HCT116 (cell line): ENCODE results near the gene DPM2. TPM values are rescaled to one million over a fixed set of nuclear protein-coding genes. Genes with fewer than 3 reads are reported as not detected.

Experiments
- ATAC-seq: fragments of 200-7000 bp; cut with Tn5 transposase; 2 replicates; pipeline ENCODE4 v1.9.1; 2020; ENCODE audit warnings: mild to moderate bottlenecking, moderate library complexity
- BruUV-seq: library from RNA; stranded (reverse); fragments of 400-500 nt; replicated peaks from 2 replicates; lab custom pipeline; 2021; lab: Mats Ljungman, UMichigan
- CTCF ChIA-PET: fragments of 300-600 bp; sonication (Branson Sonifier 250); formaldehyde crosslinking; loops from one replicate; lab custom pipeline; 2021; ENCODE audit warnings: antibody characterized with exemption; lab: Charles Lee
- POLR2A ChIA-PET: fragments of 300-600, 350-600 bp; sonication (Branson Sonifier 250); formaldehyde crosslinking; loops from one replicate; lab custom pipeline; 2021; ENCODE audit warnings: antibody characterized with exemption; lab: Charles Lee
- RAD21 ChIA-PET, 2 experiments: fragments of 300-600 bp; sonication (Branson Sonifier 250); formaldehyde crosslinking; loops; one replicate each; lab custom pipeline; 2023; ENCODE audit warnings: low total read pairs in 2 of 2; ENCODE audit not compliant: uncharacterized antibody in 2 of 2, unreplicated experiment in 2 of 2, low non-redundant PET in 1 of 2; lab: Charles Lee
- DNase-seq: peaks from one replicate; pipeline ENCODE4 v3.0.0-alpha.2; 2010; ENCODE audit warnings: low read depth, low spot score
- H2AFZ ChIP-seq: fragments of 200-600 bp; shearing (Covaris generic), sonication (generic); 2 replicates; pipeline ENCODE4 v1.6.1; 2017; ENCODE audit warnings: low read depth, mixed run types, mixed read lengths, antibody characterized with exemption, low read length; ENCODE audit not compliant: poor library complexity, severe bottlenecking
- H3K27ac ChIP-seq: 2 replicates; pipeline ENCODE4 v1.5.1; 2012; ENCODE audit warnings: low read depth, low read length
- H3K27me3 ChIP-seq: fragments of 200-600 bp; sonication (generic); 2 replicates; pipeline ENCODE4 v1.6.1; 2016; ENCODE audit warnings: mixed run types, low read length, mixed read lengths; ENCODE audit not compliant: insufficient read depth
- H3K36me3 ChIP-seq, 2 experiments: fragments of 200-500 bp in 1 of 2; fragments of 200-600 bp in 1 of 2; sonication (Bioruptor generic) in 1 of 2; sonication (generic) in 1 of 2; 2 replicates each; pipeline versions ENCODE4 v1.5.1 to v1.6.1; 2014 to 2016; ENCODE audit warnings: low read length in 2 of 2, inconsistent platforms in 1 of 2, mixed read lengths in 1 of 2, mixed run types in 1 of 2; ENCODE audit not compliant: insufficient read depth in 2 of 2, control insufficient read depth in 1 of 2
- H3K4me1 ChIP-seq, 2 experiments: fragments of 200-600 bp in 1 of 2; sonication (generic) in 1 of 2; 2 replicates each; pipeline versions ENCODE4 v1.5.1 to v1.6.1; 2012 to 2017; ENCODE audit warnings: low read length in 2 of 2, inconsistent platforms in 1 of 2, mild to moderate bottlenecking in 1 of 2, mixed read lengths in 1 of 2, mixed run types in 1 of 2, moderate library complexity in 1 of 2; ENCODE audit not compliant: insufficient read depth in 2 of 2, control insufficient read depth in 1 of 2
- H3K4me2 ChIP-seq: fragments of 200-600 bp; sonication (generic); 2 replicates; pipeline ENCODE4 v1.6.1; 2017; ENCODE audit warnings: mixed run types, low read length, mixed read lengths
- H3K4me3 ChIP-seq, 2 experiments: fragments of 200-600 bp in 1 of 2; sonication (generic) in 1 of 2; replicated peaks in 1 of 2; 2 replicates each; pipeline ENCODE4 v1.5.1; 2011 to 2016; ENCODE audit warnings: low read length in 2 of 2, control low read depth in 1 of 2, low read depth in 1 of 2, mild to moderate bottlenecking in 1 of 2, mixed read lengths in 1 of 2, mixed run types in 1 of 2
- H3K79me2 ChIP-seq: fragments of 200-600 bp; sonication (generic); 2 replicates; pipeline ENCODE4 v1.6.1; 2017; ENCODE audit warnings: mild to moderate bottlenecking, mixed run types, low read length, moderate library complexity, mixed read lengths; ENCODE audit not compliant: insufficient read depth
- H3K9ac ChIP-seq: fragments of 200-600 bp; sonication (generic); 2 replicates; pipeline ENCODE4 v1.6.1; 2016; ENCODE audit warnings: low read length, mixed read lengths
- H3K9me2 ChIP-seq: fragments of 200-600 bp; sonication (generic), shearing (Covaris generic); 2 replicates; pipeline ENCODE4 v1.6.1; 2017; ENCODE audit warnings: mixed run types, mild to moderate bottlenecking, moderate library complexity; ENCODE audit not compliant: insufficient read depth
- H3K9me3 ChIP-seq, 2 experiments: fragments of 200-500 bp in 1 of 2; fragments of 200-600 bp in 1 of 2; sonication (Bioruptor generic) in 1 of 2; sonication (generic) in 1 of 2; 2 replicates each; pipeline ENCODE4 v1.6.1; 2014 to 2017; ENCODE audit warnings: low read length in 2 of 2, mixed read lengths in 2 of 2, inconsistent platforms in 1 of 2, low read depth in 1 of 2, mild to moderate bottlenecking in 1 of 2, mixed run types in 1 of 2, moderate library complexity in 1 of 2; ENCODE audit not compliant: control insufficient read depth in 1 of 2, insufficient read depth in 1 of 2
- H4K20me1 ChIP-seq: fragments of 200-600 bp; sonication (generic), shearing (Covaris generic); 2 replicates; pipeline ENCODE4 v1.6.1; 2017; ENCODE audit warnings: mixed run types, mild to moderate bottlenecking, moderate library complexity; ENCODE audit not compliant: insufficient read depth
- ATF3 ChIP-seq: IDR thresholded peaks from 2 replicates; pipeline ENCODE4 v1.6.1; 2012
- CBX3 ChIP-seq: IDR thresholded peaks from 2 replicates; pipeline ENCODE4 v1.6.1; 2012; ENCODE audit warnings: low read depth
- CTCF ChIP-seq, 3 experiments: fragments of 200-600 bp in 1 of 3; sonication (generic) in 1 of 3; IDR thresholded peaks in 2 of 3; conservative IDR thresholded peaks in 1 of 3; 2 replicates each; pipeline ENCODE4 v1.5.1; 2012 to 2017; ENCODE audit warnings: low read depth in 2 of 3, low read length in 2 of 3, antibody characterized with exemption in 1 of 3, borderline replicate concordance in 1 of 3, control low read depth in 1 of 3, mild to moderate bottlenecking in 1 of 3, mixed read lengths in 1 of 3, mixed run types in 1 of 3, moderate library complexity in 1 of 3; ENCODE audit not compliant: insufficient read depth in 1 of 3
- EZH2 ChIP-seq: fragments of 200-600 bp; sonication (generic); IDR thresholded peaks from 2 replicates; pipeline ENCODE4 v1.6.1; 2017; ENCODE audit warnings: antibody characterized with exemption, mixed run types
- EZH2phosphoT487 ChIP-seq: fragments of 200-600 bp; IDR thresholded peaks from 2 replicates; pipeline ENCODE4 v1.6.1; 2018; ENCODE audit warnings: antibody characterized with exemption, borderline replicate concordance
- MAX ChIP-seq: IDR thresholded peaks from 2 replicates; pipeline ENCODE4 v1.6.1; 2012
- POLR2A ChIP-seq: IDR thresholded peaks from 2 replicates; pipeline ENCODE4 v1.7.0; 2011; ENCODE audit warnings: borderline replicate concordance; ENCODE audit not compliant: insufficient read depth, insufficient read length; ENCODE audit errors: extremely low read depth
- POLR2AphosphoS5 ChIP-seq: IDR thresholded peaks from 2 replicates; pipeline ENCODE4 v1.6.1; 2011; ENCODE audit warnings: mild to moderate bottlenecking, low read depth, low read length, moderate library complexity
- RAD21 ChIP-seq: IDR thresholded peaks from 2 replicates; pipeline ENCODE4 v1.6.1; 2012; ENCODE audit warnings: low read depth, mild to moderate bottlenecking
- REST ChIP-seq: IDR thresholded peaks from 2 replicates; pipeline ENCODE4 v1.6.1; 2012; ENCODE audit warnings: low read depth
- SIN3A ChIP-seq: IDR thresholded peaks from 2 replicates; pipeline ENCODE4 v1.6.1; 2012; ENCODE audit warnings: low read depth
- SP1 ChIP-seq: IDR thresholded peaks from 2 replicates; pipeline ENCODE4 v1.6.1; 2012; ENCODE audit warnings: low read depth
- TCF7L2 ChIP-seq: IDR thresholded peaks from 2 replicates; pipeline ENCODE4 v1.7.0; 2011; ENCODE audit warnings: borderline replicate concordance, inconsistent platforms; ENCODE audit not compliant: insufficient read depth, insufficient read length; ENCODE audit errors: extremely low read depth
- YY1 ChIP-seq: IDR thresholded peaks from 2 replicates; pipeline ENCODE4 v1.6.1; 2011; ENCODE audit warnings: low read length, low read depth, moderate library complexity, mild to moderate bottlenecking; ENCODE audit not compliant: insufficient replicate concordance; ENCODE audit errors: extremely low read depth
- ZFX ChIP-seq: fragments of 450-650 bp; IDR thresholded peaks from 2 replicates; pipeline ENCODE4 v1.6.1; 2017
- ZNF274 ChIP-seq: fragments of 200-500 bp; sonication (Bioruptor generic); IDR thresholded peaks from 2 replicates; pipeline ENCODE4 v1.6.1; 2014; ENCODE audit warnings: mild to moderate bottlenecking, low read depth, low read length, inconsistent platforms
- intact Hi-C: fragments of 100-400 bp; cut with micrococcal nuclease; formaldehyde crosslinking; loops from 2 replicates; pipeline ENCODE4 v1.10.0; 2022
- total RNA-seq: library from RNA; stranded (reverse); gene quantifications from one replicate; pipeline ENCODE4 v1.2.1, GENCODE V29; 2021; ENCODE audit not compliant: unreplicated experiment

Gene DPM2
- total RNA-seq, 1 experiment from 2014 or later: 54.6 TPM

- no peak for TF ChIP-seq CTCF (IDR thresholded peaks at IDR 0.05 in 2 of 3, conservative IDR thresholded peaks at IDR 0.05 in 1 of 3; ENCODE audit: borderline replicate concordance in 1 of 3, insufficient read depth in 1 of 3, low read depth in 2 of 3, low read length in 2 of 3)
- no peak for TF ChIP-seq CBX3
- TF ChIP-seq MAX: no peak
- TF ChIP-seq YY1: no peak
- no peak for TF ChIP-seq ZNF274
- TF ChIP-seq RAD21: no peak
- TF ChIP-seq ZFX: no peak
- TF ChIP-seq, all 23 proteins: peak for 0
These were observed 9.1 kb upstream of the DPM2 start (continued) for GRCh38 chr9:127946728-127947127.

GRCh38 chr9:127945942-127946341, 8.3 kb upstream of the DPM2 start:
- peaks cover 16 to 31% of the 10 kb centered on the region in 2 experiments for H3K4me1 ChIP-seq
- ChIA-PET CTCF (no interaction called here), RAD21 (no interaction called here), POLR2A (no interaction called here)
- H2AFZ ChIP-seq: no peak overlapping the region
- no peak overlapping the region for H3K4me2 ChIP-seq
- BruUV-seq: no TSS peak
- DNase-seq (no peak), ATAC-seq (no peak)
- no peaks in the 10 kb centered on the region for H3K9me2 ChIP-seq
- H3K27ac ChIP-seq: no peak overlapping the region
- H3K36me3 ChIP-seq: peaks cover 0 to 9% of the 10 kb centered on the region in 2 experiments; a peak in 2 of 4 replicates
- intact Hi-C loops: no loop called here
- no peak overlapping the region for H3K4me3 ChIP-seq
- no peak overlapping the region for H3K9ac ChIP-seq
- no peak for TF ChIP-seq MAX
- TF ChIP-seq YY1: no peak
- no peak for TF ChIP-seq SP1
- TF ChIP-seq POLR2AphosphoS5: no peak
- TF ChIP-seq ATF3: no peak
- TF ChIP-seq CTCF (IDR thresholded peaks at IDR 0.05 in 2 of 3, conservative IDR thresholded peaks at IDR 0.05 in 1 of 3; ENCODE audit: borderline replicate concordance in 1 of 3, insufficient read depth in 1 of 3, low read depth in 2 of 3, low read length in 2 of 3): no peak
- TF ChIP-seq RAD21: no peak
- TF ChIP-seq SIN3A: no peak
- no peak for TF ChIP-seq TCF7L2
- TF ChIP-seq REST: no peak
- no peak for TF ChIP-seq EZH2phosphoT487
- no peak for TF ChIP-seq POLR2A
- no peak for TF ChIP-seq EZH2
- H3K9me3 ChIP-seq: no peaks in the 10 kb centered on the region
- H3K27me3 ChIP-seq: no peaks in the 10 kb centered on the region
- H4K20me1 ChIP-seq: no peaks in the 10 kb centered on the region
- H3K79me2 ChIP-seq: peaks cover 10% of the 10 kb centered on the region
